Measurements from ENCODE around the gene CDH4. TPM values are rescaled to one million over a fixed set of nuclear protein-coding genes. Genes with fewer than 3 reads are reported as not detected.

The CDH4 gene
- total and polyA plus RNA-seq, 2 of the 13 experiments (the other 11 are each of a cell fraction or from before 2014, with no cell fraction given), result not detected

DNA sequence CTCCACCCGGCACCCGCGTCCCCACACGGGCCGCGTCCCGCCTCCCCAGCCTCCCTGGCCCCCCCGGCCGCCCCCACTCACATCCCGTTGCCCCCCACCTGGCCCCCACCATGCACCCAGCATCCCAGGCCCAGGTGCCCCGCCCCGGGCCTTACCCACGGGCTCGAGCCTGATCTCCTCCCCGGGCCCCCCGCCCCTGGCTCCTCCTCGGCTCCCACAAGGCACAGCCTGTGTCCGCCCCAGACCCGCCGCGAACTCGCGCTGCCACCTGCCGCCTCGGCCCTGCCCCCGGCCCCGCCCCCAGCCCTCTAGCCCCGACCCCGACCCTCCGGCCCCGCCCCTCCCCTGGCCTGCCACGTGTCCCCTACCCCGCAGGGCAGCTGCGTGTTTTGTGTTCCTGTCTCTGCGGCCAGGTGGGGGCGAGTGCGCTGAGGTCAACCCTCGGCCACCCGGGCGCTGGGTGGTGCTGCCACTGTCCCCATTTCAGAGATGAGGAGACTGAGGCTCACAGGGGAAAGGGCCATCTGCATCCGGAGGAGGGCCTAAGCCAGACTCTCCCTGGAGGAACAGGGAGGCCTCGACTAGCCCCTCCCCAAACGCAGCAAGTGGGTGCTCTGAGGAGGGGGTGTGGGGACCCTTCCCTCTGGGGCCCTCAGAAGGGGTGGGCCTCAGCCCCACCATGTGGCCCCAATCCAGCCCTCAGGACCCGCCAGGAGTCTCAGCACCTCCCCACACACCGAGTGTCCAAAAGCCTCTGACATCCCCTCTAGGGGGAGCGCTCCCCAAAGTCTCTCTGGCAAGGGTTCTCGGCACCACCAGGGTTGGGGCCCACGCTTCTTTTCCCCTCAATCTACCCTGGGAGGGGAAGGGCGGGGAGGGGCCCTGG, 713.8 kb downstream of the CDH4 start (continued):
- TF ChIP-seq, protein P1, sequence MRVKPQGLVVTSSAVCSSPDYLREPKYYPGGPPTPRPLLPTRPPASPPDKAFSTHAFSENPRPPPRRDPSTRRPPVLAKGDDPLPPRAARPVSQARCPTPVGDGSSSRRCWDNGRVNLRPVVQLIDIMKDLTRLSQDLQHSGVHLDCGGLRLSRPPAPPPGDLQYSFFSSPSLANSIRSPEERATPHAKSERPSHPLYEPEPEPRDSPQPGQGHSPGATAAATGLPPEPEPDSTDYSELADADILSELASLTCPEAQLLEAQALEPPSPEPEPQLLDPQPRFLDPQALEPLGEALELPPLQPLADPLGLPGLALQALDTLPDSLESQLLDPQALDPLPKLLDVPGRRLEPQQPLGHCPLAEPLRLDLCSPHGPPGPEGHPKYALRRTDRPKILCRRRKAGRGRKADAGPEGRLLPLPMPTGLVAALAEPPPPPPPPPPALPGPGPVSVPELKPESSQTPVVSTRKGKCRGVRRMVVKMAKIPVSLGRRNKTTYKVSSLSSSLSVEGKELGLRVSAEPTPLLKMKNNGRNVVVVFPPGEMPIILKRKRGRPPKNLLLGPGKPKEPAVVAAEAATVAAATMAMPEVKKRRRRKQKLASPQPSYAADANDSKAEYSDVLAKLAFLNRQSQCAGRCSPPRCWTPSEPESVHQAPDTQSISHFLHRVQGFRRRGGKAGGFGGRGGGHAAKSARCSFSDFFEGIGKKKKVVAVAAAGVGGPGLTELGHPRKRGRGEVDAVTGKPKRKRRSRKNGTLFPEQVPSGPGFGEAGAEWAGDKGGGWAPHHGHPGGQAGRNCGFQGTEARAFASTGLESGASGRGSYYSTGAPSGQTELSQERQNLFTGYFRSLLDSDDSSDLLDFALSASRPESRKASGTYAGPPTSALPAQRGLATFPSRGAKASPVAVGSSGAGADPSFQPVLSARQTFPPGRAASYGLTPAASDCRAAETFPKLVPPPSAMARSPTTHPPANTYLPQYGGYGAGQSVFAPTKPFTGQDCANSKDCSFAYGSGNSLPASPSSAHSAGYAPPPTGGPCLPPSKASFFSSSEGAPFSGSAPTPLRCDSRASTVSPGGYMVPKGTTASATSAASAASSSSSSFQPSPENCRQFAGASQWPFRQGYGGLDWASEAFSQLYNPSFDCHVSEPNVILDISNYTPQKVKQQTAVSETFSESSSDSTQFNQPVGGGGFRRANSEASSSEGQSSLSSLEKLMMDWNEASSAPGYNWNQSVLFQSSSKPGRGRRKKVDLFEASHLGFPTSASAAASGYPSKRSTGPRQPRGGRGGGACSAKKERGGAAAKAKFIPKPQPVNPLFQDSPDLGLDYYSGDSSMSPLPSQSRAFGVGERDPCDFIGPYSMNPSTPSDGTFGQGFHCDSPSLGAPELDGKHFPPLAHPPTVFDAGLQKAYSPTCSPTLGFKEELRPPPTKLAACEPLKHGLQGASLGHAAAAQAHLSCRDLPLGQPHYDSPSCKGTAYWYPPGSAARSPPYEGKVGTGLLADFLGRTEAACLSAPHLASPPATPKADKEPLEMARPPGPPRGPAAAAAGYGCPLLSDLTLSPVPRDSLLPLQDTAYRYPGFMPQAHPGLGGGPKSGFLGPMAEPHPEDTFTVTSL (CRISPR knock-in tag; IDR thresholded peaks at IDR 0.05; ENCODE audit: borderline replicate concordance), result no peak
- TF ChIP-seq ZNF605 (CRISPR knock-in tag; IDR thresholded peaks at IDR 0.05) (peak; percentile 46; the same call in 1 of the 2 replicates), ZNF850 (CRISPR knock-in tag; conservative IDR thresholded peaks at IDR 0.05) (no peak), GATAD1 (CRISPR knock-in tag; IDR thresholded peaks at IDR 0.05) (no peak), TGIF2 (CRISPR knock-in tag; IDR thresholded peaks at IDR 0.05) (peak; percentile 49; the same call in 1 of the 2 replicates), CCDC6 (CRISPR knock-in tag; IDR thresholded peaks at IDR 0.05) (no peak), ZIK1 (CRISPR knock-in tag; IDR thresholded peaks at IDR 0.05; ENCODE audit: borderline replicate concordance, low read depth) (no peak), RBM22 (optimal IDR thresholded peaks at IDR 0.05; ENCODE audit: low read length) (no peak), ZNF549 (CRISPR knock-in tag; IDR thresholded peaks at IDR 0.05) (no peak), ZNF572 (CRISPR knock-in tag; IDR thresholded peaks at IDR 0.05) (no peak)
- TF ChIP-seq, protein P2, sequence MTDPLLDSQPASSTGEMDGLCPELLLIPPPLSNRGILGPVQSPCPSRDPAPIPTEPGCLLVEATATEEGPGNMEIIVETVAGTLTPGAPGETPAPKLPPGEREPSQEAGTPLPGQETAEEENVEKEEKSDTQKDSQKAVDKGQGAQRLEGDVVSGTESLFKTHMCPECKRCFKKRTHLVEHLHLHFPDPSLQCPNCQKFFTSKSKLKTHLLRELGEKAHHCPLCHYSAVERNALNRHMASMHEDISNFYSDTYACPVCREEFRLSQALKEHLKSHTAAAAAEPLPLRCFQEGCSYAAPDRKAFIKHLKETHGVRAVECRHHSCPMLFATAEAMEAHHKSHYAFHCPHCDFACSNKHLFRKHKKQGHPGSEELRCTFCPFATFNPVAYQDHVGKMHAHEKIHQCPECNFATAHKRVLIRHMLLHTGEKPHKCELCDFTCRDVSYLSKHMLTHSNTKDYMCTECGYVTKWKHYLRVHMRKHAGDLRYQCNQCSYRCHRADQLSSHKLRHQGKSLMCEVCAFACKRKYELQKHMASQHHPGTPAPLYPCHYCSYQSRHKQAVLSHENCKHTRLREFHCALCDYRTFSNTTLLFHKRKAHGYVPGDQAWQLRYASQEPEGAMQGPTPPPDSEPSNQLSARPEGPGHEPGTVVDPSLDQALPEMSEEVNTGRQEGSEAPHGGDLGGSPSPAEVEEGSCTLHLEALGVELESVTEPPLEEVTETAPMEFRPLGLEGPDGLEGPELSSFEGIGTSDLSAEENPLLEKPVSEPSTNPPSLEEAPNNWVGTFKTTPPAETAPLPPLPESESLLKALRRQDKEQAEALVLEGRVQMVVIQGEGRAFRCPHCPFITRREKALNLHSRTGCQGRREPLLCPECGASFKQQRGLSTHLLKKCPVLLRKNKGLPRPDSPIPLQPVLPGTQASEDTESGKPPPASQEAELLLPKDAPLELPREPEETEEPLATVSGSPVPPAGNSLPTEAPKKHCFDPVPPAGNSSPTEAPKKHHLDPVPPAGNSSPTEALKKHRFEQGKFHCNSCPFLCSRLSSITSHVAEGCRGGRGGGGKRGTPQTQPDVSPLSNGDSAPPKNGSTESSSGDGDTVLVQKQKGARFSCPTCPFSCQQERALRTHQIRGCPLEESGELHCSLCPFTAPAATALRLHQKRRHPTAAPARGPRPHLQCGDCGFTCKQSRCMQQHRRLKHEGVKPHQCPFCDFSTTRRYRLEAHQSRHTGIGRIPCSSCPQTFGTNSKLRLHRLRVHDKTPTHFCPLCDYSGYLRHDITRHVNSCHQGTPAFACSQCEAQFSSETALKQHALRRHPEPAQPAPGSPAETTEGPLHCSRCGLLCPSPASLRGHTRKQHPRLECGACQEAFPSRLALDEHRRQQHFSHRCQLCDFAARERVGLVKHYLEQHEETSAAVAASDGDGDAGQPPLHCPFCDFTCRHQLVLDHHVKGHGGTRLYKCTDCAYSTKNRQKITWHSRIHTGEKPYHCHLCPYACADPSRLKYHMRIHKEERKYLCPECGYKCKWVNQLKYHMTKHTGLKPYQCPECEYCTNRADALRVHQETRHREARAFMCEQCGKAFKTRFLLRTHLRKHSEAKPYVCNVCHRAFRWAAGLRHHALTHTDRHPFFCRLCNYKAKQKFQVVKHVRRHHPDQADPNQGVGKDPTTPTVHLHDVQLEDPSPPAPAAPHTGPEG (CRISPR knock-in tag; IDR thresholded peaks at IDR 0.05), result no peak
- TF ChIP-seq, protein P3, sequence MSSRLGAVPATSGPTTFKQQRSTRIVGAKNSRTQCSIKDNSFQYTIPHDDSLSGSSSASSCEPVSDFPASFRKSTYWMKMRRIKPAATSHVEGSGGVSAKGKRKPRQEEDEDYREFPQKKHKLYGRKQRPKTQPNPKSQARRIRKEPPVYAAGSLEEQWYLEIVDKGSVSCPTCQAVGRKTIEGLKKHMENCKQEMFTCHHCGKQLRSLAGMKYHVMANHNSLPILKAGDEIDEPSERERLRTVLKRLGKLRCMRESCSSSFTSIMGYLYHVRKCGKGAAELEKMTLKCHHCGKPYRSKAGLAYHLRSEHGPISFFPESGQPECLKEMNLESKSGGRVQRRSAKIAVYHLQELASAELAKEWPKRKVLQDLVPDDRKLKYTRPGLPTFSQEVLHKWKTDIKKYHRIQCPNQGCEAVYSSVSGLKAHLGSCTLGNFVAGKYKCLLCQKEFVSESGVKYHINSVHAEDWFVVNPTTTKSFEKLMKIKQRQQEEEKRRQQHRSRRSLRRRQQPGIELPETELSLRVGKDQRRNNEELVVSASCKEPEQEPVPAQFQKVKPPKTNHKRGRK (CRISPR knock-in tag; IDR thresholded peaks at IDR 0.05), result no peak
- TF ChIP-seq, protein P4, sequence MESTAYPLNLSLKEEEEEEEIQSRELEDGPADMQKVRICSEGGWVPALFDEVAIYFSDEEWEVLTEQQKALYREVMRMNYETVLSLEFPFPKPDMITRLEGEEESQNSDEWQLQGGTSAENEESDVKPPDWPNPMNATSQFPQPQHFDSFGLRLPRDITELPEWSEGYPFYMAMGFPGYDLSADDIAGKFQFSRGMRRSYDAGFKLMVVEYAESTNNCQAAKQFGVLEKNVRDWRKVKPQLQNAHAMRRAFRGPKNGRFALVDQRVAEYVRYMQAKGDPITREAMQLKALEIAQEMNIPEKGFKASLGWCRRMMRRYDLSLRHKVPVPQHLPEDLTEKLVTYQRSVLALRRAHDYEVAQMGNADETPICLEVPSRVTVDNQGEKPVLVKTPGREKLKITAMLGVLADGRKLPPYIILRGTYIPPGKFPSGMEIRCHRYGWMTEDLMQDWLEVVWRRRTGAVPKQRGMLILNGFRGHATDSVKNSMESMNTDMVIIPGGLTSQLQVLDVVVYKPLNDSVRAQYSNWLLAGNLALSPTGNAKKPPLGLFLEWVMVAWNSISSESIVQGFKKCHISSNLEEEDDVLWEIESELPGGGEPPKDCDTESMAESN (CRISPR knock-in tag; conservative IDR thresholded peaks at IDR 0.05), result no peak

Measured in HepG2 (cell line).